Keratinocyte (primary cell): Measurements from ENCODE around the gene CD8A. TPM values are rescaled to one million over a fixed set of nuclear protein-coding genes. Genes with fewer than 3 reads are reported as not detected.
A peak's percentile ranks its signal among the peaks of the same experiment; 100 is the strongest.

ENCODE experiments used
- DNase-seq: peaks from one replicate; pipeline ENCODE4 v3.0.0-alpha.2; 2011; ENCODE audit warnings: low read depth, missing footprints, low spot score
- FAIRE-seq: peaks from 2 replicates; lab custom pipeline; 2011; peaks lifted over from hg19 to GRCh38; lab: Jason Lieb, UNC
- H2AFZ ChIP-seq: 2 replicates; pipeline ENCODE4 v1.6.0; 2012; ENCODE audit warnings: low read length, control low read depth, inconsistent platforms; ENCODE audit not compliant: control insufficient read depth
- H3K27ac ChIP-seq: 2 replicates; pipeline ENCODE4 v1.5.1; 2011; ENCODE audit warnings: low read length; ENCODE audit not compliant: control insufficient read depth, insufficient read depth
- H3K27me3 ChIP-seq: 3 replicates; pipeline ENCODE4 v1.6.0; 2011; ENCODE audit warnings: low read length; ENCODE audit not compliant: control insufficient read depth, insufficient read depth; ENCODE audit errors: extremely low read depth
- H3K36me3 ChIP-seq, 2 experiments: 2 replicates in 1 of 2; 3 replicates in 1 of 2; pipeline ENCODE4 v1.5.1; 2011; ENCODE audit warnings: low read length in 2 of 2, mild to moderate bottlenecking in 1 of 2; ENCODE audit not compliant: control insufficient read depth in 2 of 2, insufficient read depth in 2 of 2; ENCODE audit errors: extremely low read depth in 1 of 2
- H3K4me1 ChIP-seq: 3 replicates; pipeline ENCODE4 v1.5.1; 2011; ENCODE audit warnings: low read length; ENCODE audit not compliant: control insufficient read depth, insufficient read depth; ENCODE audit errors: extremely low read depth
- H3K4me2 ChIP-seq: 3 replicates; pipeline ENCODE4 v1.6.0; 2011; ENCODE audit warnings: low read depth, low read length; ENCODE audit not compliant: control insufficient read depth, insufficient read depth; ENCODE audit errors: extremely low read depth
- H3K4me3 ChIP-seq, 3 experiments: fragments of 200-600 bp in 1 of 3; sonication (generic) in 1 of 3; 2 replicates in 2 of 3; 3 replicates in 1 of 3; pipeline ENCODE4 v1.5.1; 2011 to 2016; ENCODE audit warnings: low read length in 3 of 3, mild to moderate bottlenecking in 3 of 3, control low read depth in 2 of 3, inconsistent platforms in 1 of 3, low read depth in 1 of 3, mixed read lengths in 1 of 3, mixed run types in 1 of 3, moderate library complexity in 1 of 3; ENCODE audit not compliant: control insufficient read depth in 2 of 3, insufficient read depth in 2 of 3; ENCODE audit errors: extremely low read depth in 1 of 3
- H3K79me2 ChIP-seq: 2 replicates; pipeline ENCODE4 v1.6.0; 2012; ENCODE audit warnings: low read length; ENCODE audit not compliant: control insufficient read depth, insufficient read depth
- H3K9ac ChIP-seq: 3 replicates; pipeline ENCODE4 v1.6.0; 2011; ENCODE audit warnings: low read length; ENCODE audit not compliant: control insufficient read depth, insufficient read depth; ENCODE audit errors: extremely low read depth
- H3K9me1 ChIP-seq: 3 replicates; pipeline ENCODE4 v1.6.0; 2011; ENCODE audit warnings: low read length; ENCODE audit not compliant: control insufficient read depth, insufficient read depth; ENCODE audit errors: extremely low read depth
- H3K9me3 ChIP-seq: 2 replicates; pipeline ENCODE4 v1.5.1; 2012; ENCODE audit warnings: low read depth, low read length; ENCODE audit not compliant: control insufficient read depth
- H4K20me1 ChIP-seq: 3 replicates; pipeline ENCODE4 v1.6.0; 2011; ENCODE audit warnings: low read length; ENCODE audit not compliant: control insufficient read depth, insufficient read depth; ENCODE audit errors: extremely low read depth
- CTCF ChIP-seq, 3 experiments: IDR thresholded peaks in 1 of 3; conservative IDR thresholded peaks in 1 of 3; optimal IDR thresholded peaks in 1 of 3; 2 replicates in 2 of 3; 3 replicates in 1 of 3; pipeline versions ENCODE3 to v1.5.1; 2011; ENCODE audit warnings: low read length in 3 of 3, mild to moderate bottlenecking in 3 of 3, moderate library complexity in 2 of 3, control low read depth in 1 of 3, inconsistent platforms in 1 of 3; ENCODE audit not compliant: insufficient read depth in 2 of 3; ENCODE audit errors: extremely low read depth in 1 of 3
- EZH2 ChIP-seq: IDR thresholded peaks from one replicate; pipeline ENCODE4 v1.6.1; 2012; ENCODE audit warnings: inconsistent platforms, mild to moderate bottlenecking, low read length, moderate library complexity
- dilution Hi-C: fragments of 300-500 bp; cut with MboI; formaldehyde crosslinking; loops from one replicate; pipeline ENCODE4 v1.7.0; 2020; ENCODE audit warnings: low sequenced_read_pairs; ENCODE audit not compliant: extremely low pct_ligation_motif_present
- polyA plus RNA-seq, 5 experiments: library from polyadenylated mRNA; depleted of rRNA in 3 of 5; stranded (reverse) in 3 of 5; stranded (forward) in 1 of 5; unstranded in 1 of 5; fragments of >200 nt; gene quantifications; 1 replicate in 1 of 5; 2 replicates in 3 of 5; 3 replicates in 1 of 5; pipeline versions ENCODE4 v1.2.1 to v1.2.3, GENCODE V29; 2011 to 2012; ENCODE audit warnings: missing spikeins in 2 of 5, low read depth in 1 of 5, low replicate concordance in 1 of 5

CD8A gene
- polyA plus RNA-seq, 1 donor (not counting 4 experiments of a cell fraction or from before 2014, with no cell fraction given), result 0.10 TPM

DNA sequence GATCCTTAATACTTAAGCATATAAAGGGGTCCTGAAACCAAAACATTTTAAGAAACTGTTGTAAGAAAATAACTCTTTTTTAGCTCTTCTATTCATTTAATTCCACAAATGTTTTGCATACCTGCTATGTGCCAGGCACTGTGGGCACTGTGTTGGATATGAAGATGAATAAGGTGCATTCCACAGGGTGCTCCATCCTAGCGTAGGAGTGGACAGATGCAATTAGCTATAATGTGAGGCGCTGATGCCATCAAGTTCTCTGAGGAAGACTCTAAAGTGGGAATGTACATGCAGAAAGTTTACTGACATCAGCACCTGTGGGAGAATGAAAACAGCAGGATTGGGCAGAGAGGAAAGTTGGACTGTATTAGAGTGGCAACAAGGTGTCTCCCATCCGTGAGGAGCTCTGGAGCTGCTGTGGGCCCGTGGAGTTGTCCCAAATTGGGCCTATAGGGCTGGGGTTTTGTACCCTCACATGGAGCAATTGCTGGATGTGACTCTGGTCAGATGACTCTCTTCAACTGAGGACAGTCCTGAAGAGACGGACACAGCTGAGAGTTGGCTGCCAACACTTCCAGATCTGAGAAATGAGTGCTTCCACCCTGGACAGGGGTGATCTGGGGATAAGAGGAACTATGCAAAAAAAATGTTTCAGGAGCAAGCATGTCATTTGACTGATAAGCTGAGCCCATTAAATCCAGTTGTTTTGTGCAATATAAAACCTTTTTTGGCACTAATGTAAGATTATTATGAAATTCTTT lies 22.3 kb downstream of the CD8A start:
- Histone ChIP-seq H3K79me2 (no peaks in the 10 kb centered on the region), H3K36me3 (peaks cover 9 to 12% of the 10 kb centered on the region in 2 experiments), H3K4me3 (no peak overlapping the region), H3K27me3 (no peaks in the 10 kb centered on the region), H4K20me1 (no peaks in the 10 kb centered on the region), H3K9me1 (no peaks in the 10 kb centered on the region), H3K9ac (no peak overlapping the region), H3K9me3 (no peaks in the 10 kb centered on the region), H3K27ac (no peak overlapping the region), H3K4me1 (no peaks in the 10 kb centered on the region), H2AFZ (no peak overlapping the region), H3K4me2 (no peak overlapping the region)
- TF ChIP-seq EZH2, result no peak
- no peak for TF ChIP-seq CTCF (optimal IDR thresholded peaks at IDR 0.05 in 1 of 3, IDR thresholded peaks at IDR 0.05 in 1 of 3, conservative IDR thresholded peaks at IDR 0.05 in 1 of 3; ENCODE audit: extremely low read depth in 1 of 3, insufficient read depth in 2 of 3, low read length in 3 of 3)
- dilution Hi-C loops, result no loop called here
- FAIRE-seq (no peak), DNase-seq (no peak)

DNA sequence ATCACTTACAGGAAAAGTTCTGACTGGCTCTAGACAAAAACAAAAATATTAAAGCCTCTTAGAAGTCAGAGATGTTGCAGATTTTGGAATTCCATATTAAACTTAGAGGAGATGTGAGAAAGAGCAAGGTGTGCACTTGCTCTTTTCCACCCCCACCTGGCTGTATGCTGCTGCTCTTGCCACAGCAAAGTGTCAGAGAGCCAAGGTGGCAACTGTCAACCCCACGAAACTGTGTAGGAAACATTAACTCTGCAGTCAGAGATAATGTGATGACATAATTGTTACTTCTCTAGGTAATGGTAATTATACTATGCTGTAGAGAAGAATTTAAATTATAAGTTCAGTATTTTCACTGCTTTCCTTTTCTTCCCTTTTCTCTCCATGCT lies 25.4 kb downstream of the CD8A start:
- no peak overlapping the region for H3K4me3 ChIP-seq
- H3K79me2 ChIP-seq, result no peaks in the 10 kb centered on the region
- no peak overlapping the region for H3K9ac ChIP-seq
- peaks cover 6 to 8% of the 10 kb centered on the region in 2 experiments for H3K36me3 ChIP-seq
- no peaks in the 10 kb centered on the region for H3K9me1 ChIP-seq
- H3K9me3 ChIP-seq, result no peaks in the 10 kb centered on the region
- no peak overlapping the region for H3K27ac ChIP-seq
- H4K20me1 ChIP-seq, result no peaks in the 10 kb centered on the region
- H3K4me1 ChIP-seq, result no peaks in the 10 kb centered on the region
- no peak overlapping the region for H2AFZ ChIP-seq
- H3K4me2 ChIP-seq, result no peak overlapping the region
- dilution Hi-C loops, result no loop called here
- no peak for TF ChIP-seq EZH2
- peak in 1 of 3 experiments; percentile 5 for TF ChIP-seq CTCF (optimal IDR thresholded peaks at IDR 0.05 in 1 of 3, IDR thresholded peaks at IDR 0.05 in 1 of 3, conservative IDR thresholded peaks at IDR 0.05 in 1 of 3; ENCODE audit: extremely low read depth in 1 of 3, insufficient read depth in 2 of 3, low read length in 3 of 3)
- FAIRE-seq (no peak), DNase-seq (no peak)
- H3K27me3 ChIP-seq, result no peaks in the 10 kb centered on the region
